HG03103 (cell line): Measurements from ENCODE around the gene CCDC83.
"Not testable (repeated sequence)": the region's sequence is repeated elsewhere in the genome, so short reads cannot be mapped to it uniquely, and the experiment has no call there.

Source experiments
- ATAC-seq: cut with Tn5 transposase; IDR thresholded peaks from one replicate; pipeline ENCODE4 v1.9.1; 2021; ENCODE audit warnings: low read depth; ENCODE audit not compliant: unreplicated experiment

CCDC83 gene

GRCh38 chr11:85939099-85940015 lies 84.2 kb downstream of the CCDC83 start:
- ATAC-seq: no peak

GRCh38 chr11:85941380-85941973 lies 86.3 kb downstream of the CCDC83 start:
- peak; percentile 54 for ATAC-seq

- ATAC-seq: no peak
These were observed 90.1 kb downstream of the CCDC83 start for GRCh38 chr11:85945296-85945695.

- ATAC-seq: no peak
These were observed 90.6 kb downstream of the CCDC83 start for GRCh38 chr11:85945788-85946187.

DNA sequence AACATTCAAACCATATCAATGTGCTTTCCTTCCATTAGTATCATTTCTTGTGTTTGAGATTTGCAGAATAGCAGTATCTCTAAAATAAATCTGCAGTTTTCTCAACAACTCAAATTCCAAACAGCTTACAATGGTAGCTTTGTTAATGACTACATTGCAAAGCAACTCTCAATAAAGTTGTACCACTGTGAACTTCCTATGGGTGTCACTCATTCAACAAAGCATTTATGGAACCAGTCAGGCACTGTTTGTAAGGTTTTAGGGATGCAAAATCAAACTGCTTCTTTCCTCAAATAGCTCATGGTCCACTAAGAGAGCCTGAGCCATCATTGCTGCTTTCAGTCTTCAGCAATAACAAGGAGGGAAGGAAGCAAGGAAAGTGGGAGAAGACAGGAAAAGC lies 91.0 kb downstream of the CCDC83 start:
- ATAC-seq: no peak

DNA sequence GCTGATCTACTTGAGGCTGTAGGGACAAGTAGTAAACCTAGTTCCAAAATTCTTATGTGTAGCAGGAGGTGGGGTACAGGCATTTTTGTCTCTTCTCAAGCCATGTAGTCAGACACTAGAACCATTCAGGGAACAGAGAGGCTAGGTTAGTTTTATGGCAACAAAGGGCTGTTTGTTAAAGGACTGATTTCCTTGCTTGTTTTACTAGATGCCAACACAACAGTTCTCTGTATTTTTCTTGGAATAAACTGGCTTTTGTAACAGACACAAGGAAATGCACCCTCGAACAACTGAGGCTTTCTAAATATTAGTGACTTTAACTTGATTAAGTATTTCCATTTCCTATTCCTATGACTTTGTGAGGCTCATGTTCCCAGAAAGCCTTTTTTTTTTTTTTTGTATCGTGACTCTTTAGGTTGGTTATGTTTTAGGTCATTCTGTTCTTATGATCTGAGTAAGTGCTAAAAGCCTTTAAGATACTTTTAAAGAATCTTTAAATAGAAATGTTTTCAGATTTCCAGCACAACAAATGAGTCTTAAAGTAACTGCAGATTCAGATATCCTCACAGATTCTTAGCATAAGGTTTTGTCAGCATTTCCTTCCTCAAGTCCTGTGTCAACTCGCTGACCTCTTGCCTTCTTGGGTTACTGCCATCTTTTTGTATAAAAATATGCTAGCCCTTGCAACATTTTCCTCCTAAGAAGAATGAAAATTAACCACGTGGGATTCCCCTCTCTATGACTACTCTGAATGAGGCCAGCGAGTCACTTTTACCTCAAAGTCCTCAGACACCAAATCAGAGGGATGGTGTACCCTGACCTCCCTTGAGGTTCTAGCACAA lies 92.5 kb downstream of the CCDC83 start:
- ATAC-seq: no peak

GRCh38 chr11:85948884-85949283 lies 93.7 kb downstream of the CCDC83 start:
- no peak for ATAC-seq

DNA sequence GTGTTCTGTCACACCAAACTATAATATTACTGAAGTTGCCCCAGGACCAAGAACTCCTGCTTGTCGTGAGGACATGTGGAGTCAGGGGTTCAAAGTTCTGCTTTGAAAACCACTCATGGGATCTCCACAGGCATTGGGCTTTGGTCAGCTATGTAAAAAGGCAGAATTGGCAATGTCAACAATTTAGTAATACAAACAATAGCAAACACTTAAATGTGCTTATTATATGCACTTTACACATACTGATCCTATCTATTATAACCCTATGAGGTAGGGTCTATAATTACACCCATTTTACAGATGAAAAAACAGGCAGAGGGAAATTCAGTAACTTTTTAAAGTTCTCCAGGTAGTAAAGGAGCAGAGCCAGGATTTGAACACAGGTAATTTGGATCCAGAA lies 94.6 kb downstream of the CCDC83 start:
- no peak for ATAC-seq

- ATAC-seq: no peak
These were observed 95.3 kb downstream of the CCDC83 start for GRCh38 chr11:85950317-85951048.

DNA sequence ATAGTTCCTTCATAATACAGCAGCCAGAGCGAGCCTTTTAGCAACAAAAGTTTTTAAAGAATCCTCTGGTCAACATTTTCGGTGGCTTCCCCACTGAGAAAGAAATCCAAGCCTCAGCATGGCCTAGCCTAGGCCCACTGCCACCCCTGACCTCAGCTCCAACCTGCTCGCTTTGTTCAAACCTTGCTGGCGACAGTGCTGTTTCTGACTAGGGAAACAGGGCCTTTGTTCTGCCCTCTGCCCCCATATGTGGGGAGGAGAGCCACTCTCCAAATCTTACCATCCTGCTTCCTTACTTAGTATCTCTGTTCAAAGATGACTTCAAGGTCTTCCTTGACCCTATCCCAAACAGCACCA lies 95.8 kb downstream of the CCDC83 start:
- no peak for ATAC-seq

GRCh38 chr11:85951428-85952107 lies 96.4 kb downstream of the CCDC83 start:
- no peak for ATAC-seq

DNA sequence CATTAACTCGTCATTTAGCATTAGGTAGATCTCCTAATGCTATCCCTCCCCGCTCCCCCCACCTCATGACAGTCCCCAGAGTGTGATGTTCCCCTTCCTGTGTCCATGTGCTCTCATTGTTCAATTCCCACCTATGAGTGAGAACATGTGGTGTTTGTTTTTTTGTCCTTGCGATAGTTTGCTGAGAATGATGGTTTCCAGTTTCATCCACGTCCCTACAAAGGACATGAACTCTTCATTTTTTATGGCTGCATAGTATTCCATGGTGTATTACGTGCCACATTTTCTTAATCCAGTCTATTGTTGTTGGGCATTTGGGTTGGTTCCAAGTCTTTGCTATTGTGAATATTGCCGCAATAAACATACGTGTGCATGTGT lies 96.9 kb downstream of the CCDC83 start:
- ATAC-seq: not testable (repeated sequence)

- ATAC-seq: no peak
These were observed 98.4 kb downstream of the CCDC83 start for GRCh38 chr11:85953491-85954143.

DNA sequence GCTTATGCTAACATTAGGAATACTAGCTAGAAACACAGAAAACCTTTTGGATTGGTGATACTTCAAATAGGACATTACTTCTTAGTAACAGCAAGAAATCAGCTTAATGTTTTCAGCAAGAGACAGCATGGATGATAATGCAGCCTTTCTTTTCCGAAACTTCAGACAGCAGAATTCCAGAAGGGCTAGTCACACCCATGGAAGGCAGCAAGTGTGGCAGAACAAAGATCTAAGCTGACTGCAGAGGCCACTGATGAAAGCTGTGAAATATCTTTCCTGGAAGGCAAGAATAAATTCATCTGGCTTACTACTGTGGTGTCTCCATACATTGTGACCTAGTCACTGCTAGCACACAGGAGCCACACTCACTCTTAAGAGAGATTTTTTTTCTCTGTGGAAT lies 100.3 kb downstream of the CCDC83 start:
- no peak for ATAC-seq

GRCh38 chr11:85960678-85961077 lies 105.5 kb downstream of the CCDC83 start:
- no peak for ATAC-seq

DNA sequence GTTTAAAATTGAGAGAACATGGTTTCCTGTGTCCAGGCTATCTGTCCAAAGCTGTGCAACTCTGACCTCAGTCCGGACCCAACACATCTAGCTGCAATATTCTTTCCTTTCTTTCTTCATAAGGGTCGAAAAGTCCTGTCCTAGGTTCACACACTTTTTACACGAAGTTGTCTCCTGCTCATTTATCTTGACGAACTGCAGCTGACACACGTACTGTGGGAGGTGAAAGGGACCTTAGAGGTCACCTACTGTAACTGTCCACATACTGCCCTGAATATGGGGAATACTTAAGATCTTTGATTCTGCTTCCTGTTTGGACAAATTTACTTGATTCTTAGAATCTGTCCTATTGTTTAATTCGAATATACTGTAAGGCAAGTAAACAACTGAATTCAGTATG lies 105.9 kb downstream of the CCDC83 start:
- no peak for ATAC-seq

GRCh38 chr11:85961930-85962363 lies 106.8 kb downstream of the CCDC83 start:
- no peak for ATAC-seq

DNA sequence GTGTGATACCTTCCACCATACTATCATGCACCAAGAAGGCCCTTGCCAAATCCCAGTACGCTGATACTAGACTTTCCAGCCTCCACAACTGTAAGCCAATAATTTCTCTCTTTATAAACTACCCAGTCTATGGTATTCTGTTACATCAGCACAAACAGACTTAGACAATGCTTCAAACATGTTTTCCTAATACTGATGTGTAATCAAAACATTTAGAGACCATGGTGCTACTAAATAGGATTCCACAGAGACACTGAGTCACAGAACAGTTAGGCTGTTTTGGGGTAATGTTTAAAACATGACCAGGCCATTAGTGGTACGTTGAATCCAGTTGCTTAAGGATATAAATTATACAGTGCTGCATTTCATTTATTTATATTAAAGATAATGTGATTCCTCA lies 110.0 kb downstream of the CCDC83 start:
- ATAC-seq: no peak

DNA sequence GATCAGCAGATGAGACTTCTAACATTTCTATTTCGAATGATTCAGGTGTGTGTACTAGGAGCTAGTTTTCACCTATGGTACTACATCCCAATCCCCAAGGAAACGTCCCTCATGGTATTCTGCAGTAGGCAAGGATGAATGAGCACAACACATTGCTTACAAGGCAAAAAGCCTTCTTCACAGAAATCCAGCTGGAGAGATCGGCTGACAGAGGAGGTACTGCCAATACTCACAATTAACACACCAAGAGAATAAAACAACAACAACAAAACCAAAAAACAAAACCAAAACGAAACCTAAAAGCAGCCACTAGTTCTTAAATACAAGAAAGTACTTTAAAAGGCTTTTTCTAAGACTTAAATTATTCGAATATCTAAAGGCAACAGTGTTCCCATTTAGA lies 112.3 kb downstream of the CCDC83 start:
- no peak for ATAC-seq
